ENCODE measurements around the gene CYGB. TPM values are rescaled to one million over a fixed set of nuclear protein-coding genes. Genes with fewer than 3 reads are reported as not detected.
A peak's percentile ranks its signal among the peaks of the same experiment; 100 is the strongest.

Gene CYGB
- polyA plus RNA-seq, 1 of the 3 experiments (the other 2 are of a cell fraction), result 1.7 TPM

DNA sequence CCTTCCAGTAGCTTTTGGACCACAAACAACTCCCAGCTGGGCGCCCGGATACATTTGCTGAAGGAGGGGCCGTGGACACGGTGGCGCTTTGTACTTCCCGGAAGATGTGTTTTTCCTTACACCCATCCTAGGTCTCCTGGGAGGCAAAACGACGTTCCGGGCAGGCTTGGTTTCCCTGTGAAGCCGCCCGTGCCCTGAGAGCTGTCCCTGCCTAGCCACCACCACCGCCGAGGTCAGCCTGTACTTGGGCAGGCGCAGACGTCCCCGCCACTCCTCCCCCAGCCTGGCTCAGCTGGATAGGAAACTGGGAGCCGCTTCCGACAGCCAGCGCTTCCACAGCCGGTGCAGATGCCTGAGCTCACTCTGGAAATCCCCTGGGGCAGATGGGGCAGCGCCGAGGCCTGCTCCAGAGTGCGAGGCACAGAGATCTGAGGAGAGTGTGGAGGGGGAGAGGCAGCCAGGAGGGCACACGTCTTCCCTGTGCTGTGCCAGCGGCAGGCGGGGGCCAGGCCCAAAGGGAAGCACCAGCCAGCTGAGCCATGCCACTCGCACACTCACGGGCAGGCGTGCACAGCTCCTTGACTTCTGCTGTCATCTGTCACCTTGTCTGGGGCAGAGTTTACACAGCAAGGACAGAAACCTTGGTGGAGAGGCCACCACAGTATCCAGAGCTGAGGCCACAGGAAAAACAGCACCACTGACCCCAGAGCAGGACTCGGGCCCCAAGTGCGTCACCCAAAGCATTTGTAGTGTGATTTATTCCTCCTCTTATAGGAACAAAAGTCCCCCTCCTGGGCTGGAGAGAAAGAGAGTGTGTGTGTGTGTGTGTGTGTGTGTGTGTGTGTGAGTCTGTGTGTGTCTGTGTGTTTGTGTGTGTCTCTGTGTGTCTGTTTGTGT lies 39.3 kb downstream of the CYGB start (continued):
- TF ChIP-seq EZH2phosphoT487 (IDR thresholded peaks at IDR 0.05; ENCODE audit: borderline replicate concordance, low read depth), result no peak
- peak; percentile 34; the same call in 1 of the 2 replicates for TF ChIP-seq FOXJ3 (CRISPR knock-in tag; IDR thresholded peaks at IDR 0.05)
- no peak for TF ChIP-seq MEF2A (IDR thresholded peaks at IDR 0.05; ENCODE audit: borderline replicate concordance, low read depth)
- TF ChIP-seq, protein P1, sequence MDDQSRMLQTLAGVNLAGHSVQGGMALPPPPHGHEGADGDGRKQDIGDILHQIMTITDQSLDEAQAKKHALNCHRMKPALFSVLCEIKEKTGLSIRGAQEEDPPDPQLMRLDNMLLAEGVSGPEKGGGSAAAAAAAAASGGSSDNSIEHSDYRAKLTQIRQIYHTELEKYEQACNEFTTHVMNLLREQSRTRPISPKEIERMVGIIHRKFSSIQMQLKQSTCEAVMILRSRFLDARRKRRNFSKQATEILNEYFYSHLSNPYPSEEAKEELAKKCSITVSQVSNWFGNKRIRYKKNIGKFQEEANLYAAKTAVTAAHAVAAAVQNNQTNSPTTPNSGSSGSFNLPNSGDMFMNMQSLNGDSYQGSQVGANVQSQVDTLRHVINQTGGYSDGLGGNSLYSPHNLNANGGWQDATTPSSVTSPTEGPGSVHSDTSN (IDR thresholded peaks at IDR 0.05), result peak; percentile 52
- TF ChIP-seq, protein P2, sequence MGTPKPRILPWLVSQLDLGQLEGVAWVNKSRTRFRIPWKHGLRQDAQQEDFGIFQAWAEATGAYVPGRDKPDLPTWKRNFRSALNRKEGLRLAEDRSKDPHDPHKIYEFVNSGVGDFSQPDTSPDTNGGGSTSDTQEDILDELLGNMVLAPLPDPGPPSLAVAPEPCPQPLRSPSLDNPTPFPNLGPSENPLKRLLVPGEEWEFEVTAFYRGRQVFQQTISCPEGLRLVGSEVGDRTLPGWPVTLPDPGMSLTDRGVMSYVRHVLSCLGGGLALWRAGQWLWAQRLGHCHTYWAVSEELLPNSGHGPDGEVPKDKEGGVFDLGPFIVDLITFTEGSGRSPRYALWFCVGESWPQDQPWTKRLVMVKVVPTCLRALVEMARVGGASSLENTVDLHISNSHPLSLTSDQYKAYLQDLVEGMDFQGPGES (IDR thresholded peaks at IDR 0.05; ENCODE audit: low read depth, low read length), result no peak
- no peak for TF ChIP-seq RXRA (IDR thresholded peaks at IDR 0.05; ENCODE audit: borderline replicate concordance, low read depth)
- TF ChIP-seq POLR2AphosphoS5 (IDR thresholded peaks at IDR 0.05; ENCODE audit: low read depth, low read length), result peak; percentile 20; the same call in 1 of the 2 replicates
- peak; percentile 92 for TF ChIP-seq SIN3A (IDR thresholded peaks at IDR 0.05; ENCODE audit: borderline replicate concordance, low read depth, low read length)
- TF ChIP-seq SMC3 (IDR thresholded peaks at IDR 0.05; ENCODE audit: low read depth, low read length), result peak; percentile 28; the same call in 1 of the 2 replicates
- no peak for TF ChIP-seq GATA2 (CRISPR knock-in tag; IDR thresholded peaks at IDR 0.05)
- no peak for TF ChIP-seq TEAD4 (IDR thresholded peaks at IDR 0.05; ENCODE audit: borderline replicate concordance, insufficient read depth)

DNA sequence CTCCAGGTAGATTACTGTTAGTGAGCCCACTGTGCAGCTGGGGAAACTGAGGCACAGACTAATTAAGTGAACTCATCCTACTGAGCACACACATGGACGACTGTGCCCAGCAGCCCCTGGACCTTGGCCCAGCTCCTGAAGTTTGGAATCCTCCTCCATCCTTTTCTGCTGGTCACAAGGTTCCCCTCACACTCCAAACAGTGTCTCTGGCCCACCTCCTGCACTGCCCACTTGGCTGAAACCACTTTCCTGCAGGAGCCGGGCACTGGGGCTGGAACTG lies 39.9 kb downstream of the CYGB start:
- H3K9me3 ChIP-seq, result no peaks in the 10 kb centered on the region
- H3K9me2 ChIP-seq, result no peaks in the 10 kb centered on the region
- no peak overlapping the region; the same call in 1 of the 2 replicates for H2AFZ ChIP-seq (ENCODE audit: low read depth)
- H3K4me1 ChIP-seq (ENCODE audit: control insufficient read depth in 1 of 2, insufficient read depth in 2 of 2, low read depth in 1 of 2, low read length in 1 of 2), result peaks cover 27 to 76% of the 10 kb centered on the region in 2 experiments; a peak in 3 of 4 replicates
- no peaks in the 10 kb centered on the region for H4K20me1 ChIP-seq (ENCODE audit: insufficient read depth)
- peaks cover 24% of the 10 kb centered on the region; the same call in 1 of the 2 replicates for H3K79me2 ChIP-seq (ENCODE audit: insufficient read depth)
- 0 out of 2 replicates have a peak overlapping the region, but pooled peaks have one; percentile 24 for H3K9ac ChIP-seq
- DNase-seq, result no peak
- no peak overlapping the region for H3K4me3 ChIP-seq (ENCODE audit: low read depth in 2 of 2, low read length in 1 of 2)
- H3K27me3 ChIP-seq (ENCODE audit: insufficient read depth), result no peaks in the 10 kb centered on the region
- CTCF ChIA-PET, result interaction anchor here (1.1 to 56.8 kb wide), 9 partner anchors 8 to 750 kb away, joined by 3 to 1687 read pairs (median 32); partner anchors contain the start of genes AANAT, RHBDF2 and UBE2O
- POLR2A ChIA-PET, result interaction anchor here (0.6 to 1.6 kb wide), 4 partner anchors 39 to 981 kb away, joined by 3 to 6 read pairs (median 5); partner anchors contain the start of gene PRPSAP1
- peaks cover 15% of the 10 kb centered on the region for H3F3A ChIP-seq (replicated peaks; ENCODE audit: insufficient read depth)
- no peaks in the 10 kb centered on the region for H3K36me3 ChIP-seq (replicated peaks in 1 of 2; ENCODE audit: control insufficient read depth in 1 of 2, insufficient read depth in 2 of 2, low read length in 1 of 2)
- peak overlapping the region; percentile 92 for H3K4me2 ChIP-seq
- 45% methylated on average over 2 of the region's 2 CpGs for WGBS (ENCODE audit: low lambda C conversion rate)
- peak overlapping the region; percentile 48 to 93; a peak in 3 of 4 replicates for H3K27ac ChIP-seq (ENCODE audit: low read depth in 2 of 2, low read length in 1 of 2)
- TF ChIP-seq TAF1 (IDR thresholded peaks at IDR 0.05; ENCODE audit: borderline replicate concordance, low read depth, low read length) (no peak), CHD2 (IDR thresholded peaks at IDR 0.05; ENCODE audit: low read length, partially characterized antibody) (no peak), TEAD4 (IDR thresholded peaks at IDR 0.05; ENCODE audit: borderline replicate concordance, insufficient read depth) (no peak), ELF1 (IDR thresholded peaks at IDR 0.05) (no peak), EZH2phosphoT487 (IDR thresholded peaks at IDR 0.05; ENCODE audit: borderline replicate concordance, low read depth) (no peak), GATA2 (CRISPR knock-in tag; IDR thresholded peaks at IDR 0.05) (no peak), GABPA (IDR thresholded peaks at IDR 0.05; ENCODE audit: low read depth) (no peak), MEF2A (IDR thresholded peaks at IDR 0.05; ENCODE audit: borderline replicate concordance, low read depth) (no peak), POLR2AphosphoS5 (IDR thresholded peaks at IDR 0.05; ENCODE audit: low read depth, low read length) (no peak), RCOR1 (IDR thresholded peaks at IDR 0.05; ENCODE audit: low read length) (no peak), SMC3 (IDR thresholded peaks at IDR 0.05; ENCODE audit: low read depth, low read length) (no peak), RXRA (IDR thresholded peaks at IDR 0.05; ENCODE audit: borderline replicate concordance, low read depth) (no peak), FOSL2 (IDR thresholded peaks at IDR 0.05; ENCODE audit: borderline replicate concordance, low read depth) (no peak)
- TF ChIP-seq, protein P2 (IDR thresholded peaks at IDR 0.05; ENCODE audit: low read depth, low read length), result no peak
- TF ChIP-seq, protein P1 (IDR thresholded peaks at IDR 0.05), result no peak
- TF ChIP-seq, protein P3, sequence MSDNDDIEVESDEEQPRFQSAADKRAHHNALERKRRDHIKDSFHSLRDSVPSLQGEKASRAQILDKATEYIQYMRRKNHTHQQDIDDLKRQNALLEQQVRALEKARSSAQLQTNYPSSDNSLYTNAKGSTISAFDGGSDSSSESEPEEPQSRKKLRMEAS (IDR thresholded peaks at IDR 0.05; ENCODE audit: low read depth), result no peak
- TF ChIP-seq, protein P4, sequence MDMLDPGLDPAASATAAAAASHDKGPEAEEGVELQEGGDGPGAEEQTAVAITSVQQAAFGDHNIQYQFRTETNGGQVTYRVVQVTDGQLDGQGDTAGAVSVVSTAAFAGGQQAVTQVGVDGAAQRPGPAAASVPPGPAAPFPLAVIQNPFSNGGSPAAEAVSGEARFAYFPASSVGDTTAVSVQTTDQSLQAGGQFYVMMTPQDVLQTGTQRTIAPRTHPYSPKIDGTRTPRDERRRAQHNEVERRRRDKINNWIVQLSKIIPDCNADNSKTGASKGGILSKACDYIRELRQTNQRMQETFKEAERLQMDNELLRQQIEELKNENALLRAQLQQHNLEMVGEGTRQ (IDR thresholded peaks at IDR 0.05; ENCODE audit: borderline replicate concordance, low read depth, low read length), result no peak

Measured in SK-N-SH (cell line).